ENCODE measurements around the gene COPE.
A peak's percentile ranks its signal among the peaks of the same experiment; 100 is the strongest.

COPE gene

GRCh38 chr19:18866800-18867123, 52.4 kb downstream of the COPE start:
- DNase-seq (ENCODE audit: low read depth), result no peak

DNA sequence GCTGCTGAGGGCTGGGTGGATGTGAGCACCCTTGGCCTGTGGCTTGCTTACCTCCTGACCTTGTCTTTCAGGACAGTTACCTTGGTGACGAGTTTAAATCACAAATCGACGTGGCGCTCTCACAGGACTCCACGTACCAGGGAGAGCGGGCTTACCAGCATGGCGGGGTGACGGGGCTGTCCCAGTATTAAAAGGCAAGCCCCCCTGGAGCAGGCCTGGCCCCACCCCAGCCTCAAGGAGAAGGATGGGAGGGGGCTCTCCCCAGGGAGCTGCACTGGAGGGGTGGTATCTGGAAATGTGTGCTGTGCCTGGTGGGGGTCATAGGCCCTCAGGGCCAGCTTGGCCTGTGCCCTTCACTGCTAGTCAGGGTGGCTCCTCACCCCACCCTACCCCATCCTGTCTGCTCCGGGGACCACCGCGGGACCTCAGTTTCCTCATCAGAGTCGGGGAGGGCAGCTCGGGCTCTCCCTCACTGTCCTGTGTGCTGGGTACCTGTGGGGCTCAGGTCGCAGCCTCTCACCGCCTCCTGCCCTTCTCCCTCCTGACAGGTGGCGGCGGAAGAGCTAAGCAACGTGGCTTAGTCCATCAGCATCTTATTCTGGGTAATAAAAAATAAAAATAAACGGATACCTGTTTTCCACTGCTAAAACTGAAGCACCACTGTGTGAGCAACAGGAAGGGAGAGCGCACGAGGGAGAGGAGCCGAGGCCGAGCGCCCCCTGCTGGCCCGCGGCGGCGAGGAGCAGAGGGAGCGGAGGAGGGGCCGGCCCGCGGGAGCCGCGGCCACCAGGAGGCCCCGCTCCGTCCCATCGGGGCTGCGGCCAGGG, 53.0 kb downstream of the COPE start:
- peak; percentile 40 for DNase-seq (ENCODE audit: low read depth)

DNA sequence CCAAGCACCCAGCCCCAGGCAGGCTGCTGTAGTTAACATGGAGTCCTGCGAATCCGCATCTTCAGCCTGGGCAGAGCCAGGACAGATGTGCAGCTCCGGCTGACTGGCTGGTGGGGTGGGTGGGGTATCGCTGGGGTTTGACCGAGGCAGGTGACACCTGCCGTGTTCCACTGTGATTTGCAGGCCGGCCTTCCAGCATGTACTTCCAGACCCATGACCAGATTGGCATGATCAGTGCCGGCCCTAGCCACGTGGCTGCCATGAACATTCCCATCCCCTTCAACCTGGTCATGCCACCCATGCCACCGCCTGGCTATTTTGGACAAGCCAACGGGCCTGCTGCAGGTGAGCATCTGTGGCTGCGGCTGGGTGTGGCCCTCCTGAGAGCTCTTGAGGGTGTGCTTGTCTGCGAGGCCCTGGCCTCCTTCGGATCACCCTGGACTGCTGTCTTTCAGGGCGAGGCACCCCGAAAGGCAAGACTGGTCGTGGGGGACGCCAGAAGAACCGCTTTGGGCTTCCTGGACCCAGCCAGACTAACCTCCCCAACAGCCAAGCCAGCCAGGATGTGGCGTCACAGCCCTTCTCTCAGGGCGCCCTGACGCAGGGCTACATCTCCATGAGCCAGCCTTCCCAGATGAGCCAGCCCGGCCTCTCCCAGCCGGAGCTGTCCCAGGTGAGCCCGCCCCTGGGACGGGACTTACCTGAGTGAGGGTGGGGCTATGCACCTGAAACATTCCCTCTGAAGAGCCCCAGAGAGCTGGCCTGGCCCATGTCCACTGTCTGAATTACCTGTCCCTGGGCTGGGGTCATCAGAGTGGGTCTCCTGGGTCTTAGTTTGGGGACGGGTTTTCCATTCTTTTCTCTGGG, 53.8 kb downstream of the COPE start:
- DNase-seq (ENCODE audit: low read depth), result no peak

DNA sequence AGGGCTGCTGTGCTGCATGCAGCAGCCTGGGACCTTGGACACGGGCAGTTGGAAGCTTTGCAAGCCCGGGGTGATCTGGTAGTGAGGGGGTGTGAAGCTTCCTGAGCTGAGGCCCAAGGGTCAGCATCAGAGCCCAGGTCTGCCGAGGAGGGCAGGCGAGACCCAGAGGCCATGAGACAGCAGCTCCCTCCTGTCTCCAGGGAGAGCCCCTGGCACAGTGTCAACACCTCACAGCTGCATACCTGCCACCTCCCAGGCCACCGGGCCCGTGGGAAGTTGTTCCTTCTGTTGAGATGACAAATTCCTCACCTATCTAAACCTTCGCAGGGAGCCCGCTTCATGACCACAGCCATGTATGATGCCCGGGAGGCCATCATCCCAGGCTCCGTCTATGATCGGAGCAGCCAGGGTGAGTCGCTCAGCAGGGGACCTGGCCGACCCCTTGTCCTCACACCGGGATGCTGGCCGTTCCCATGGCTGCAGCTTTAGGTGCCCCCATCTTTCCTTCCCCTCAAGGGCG, 55.3 kb downstream of the COPE start:
- DNase-seq (ENCODE audit: low read depth), result no peak

DNA sequence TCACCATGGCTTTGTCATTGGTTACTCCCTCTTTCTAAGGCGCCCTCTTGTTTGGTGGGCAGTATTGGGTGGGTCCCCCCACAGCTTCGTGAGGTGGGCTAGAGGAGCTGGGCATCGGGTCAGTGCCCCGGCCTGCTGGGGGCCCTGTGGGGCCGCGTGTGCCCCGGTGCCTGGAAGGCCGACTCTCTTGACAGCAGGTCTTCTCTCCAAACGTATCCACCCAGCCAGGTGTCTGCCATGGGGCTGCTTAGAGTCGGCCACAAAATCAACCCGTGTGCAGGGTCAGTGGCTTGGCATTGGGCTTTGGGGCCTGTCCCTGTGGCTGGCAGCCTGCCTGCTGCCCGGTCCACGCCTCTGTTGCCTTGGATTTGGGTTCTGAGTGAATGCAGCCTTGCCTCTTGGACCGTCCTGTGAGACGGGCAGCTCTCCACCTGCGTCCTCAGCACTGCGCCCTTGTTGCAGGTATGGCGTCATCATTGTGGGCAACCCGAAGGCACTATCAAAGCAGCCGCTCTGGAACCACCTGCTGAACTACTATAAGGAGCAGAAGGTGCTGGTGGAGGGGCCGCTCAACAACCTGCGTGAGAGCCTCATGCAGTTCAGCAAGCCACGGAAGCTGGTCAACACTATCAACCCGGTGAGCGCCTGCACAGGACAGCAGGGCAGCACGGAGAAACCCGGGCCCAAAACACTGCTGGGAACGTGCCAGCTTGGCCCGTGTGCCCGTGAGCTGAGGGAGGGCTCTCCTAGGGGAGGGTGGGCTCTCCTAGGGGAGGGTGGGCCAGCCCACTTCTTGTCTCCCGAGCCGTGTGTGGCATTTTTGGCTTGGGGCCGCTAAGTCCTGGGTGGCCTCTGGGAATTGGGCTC, 56.0 kb downstream of the COPE start:
- DNase-seq (ENCODE audit: low read depth), result no peak

- DNase-seq (ENCODE audit: low read depth), result no peak
Observed at GRCh38 chr19:18861917-18862316, 57.3 kb downstream of the COPE start.

GRCh38 chr19:18861235-18861634, 58.0 kb downstream of the COPE start:
- DNase-seq (ENCODE audit: low read depth), result no peak

- DNase-seq (ENCODE audit: low read depth), result no peak
Observed at GRCh38 chr19:18860725-18861124, 58.5 kb downstream of the COPE start.

GRCh38 chr19:18860302-18860700, 58.9 kb downstream of the COPE start:
- DNase-seq (ENCODE audit: low read depth), result no peak

DNA sequence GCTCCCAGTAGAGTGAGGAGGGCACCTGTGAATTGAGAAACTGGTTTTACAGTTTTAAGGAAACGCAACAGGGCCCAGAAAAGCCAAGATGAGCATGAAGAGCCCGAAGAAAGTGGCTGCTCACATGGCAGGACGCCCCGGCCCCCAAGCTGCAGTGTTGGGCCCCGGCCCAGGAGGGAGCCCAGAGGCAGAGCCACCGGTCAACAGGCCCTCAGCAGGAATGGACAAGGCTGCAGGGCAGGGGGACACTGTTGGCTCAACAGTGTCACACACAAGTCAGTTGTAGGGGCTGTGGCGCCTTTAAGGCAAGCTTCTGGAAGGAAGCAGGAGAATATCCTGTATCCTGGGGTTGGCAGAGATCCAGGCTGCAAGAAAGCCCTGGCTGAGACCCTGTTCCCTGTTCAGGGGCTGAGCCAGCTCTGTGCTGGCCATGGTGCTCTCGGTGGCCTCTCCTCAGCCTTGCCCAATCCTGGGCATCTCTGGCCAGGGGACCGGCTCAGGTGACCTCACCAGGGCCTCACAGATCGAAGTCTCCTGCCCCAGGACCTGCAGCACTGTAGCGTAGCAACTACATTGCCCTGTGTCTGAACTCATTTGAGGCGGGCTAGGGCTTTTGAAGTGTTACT, 59.4 kb downstream of the COPE start:
- no peak for DNase-seq (ENCODE audit: low read depth)

- DNase-seq (ENCODE audit: low read depth), result no peak
Observed at GRCh38 chr19:18858906-18859646, 60.1 kb downstream of the COPE start.

DNA sequence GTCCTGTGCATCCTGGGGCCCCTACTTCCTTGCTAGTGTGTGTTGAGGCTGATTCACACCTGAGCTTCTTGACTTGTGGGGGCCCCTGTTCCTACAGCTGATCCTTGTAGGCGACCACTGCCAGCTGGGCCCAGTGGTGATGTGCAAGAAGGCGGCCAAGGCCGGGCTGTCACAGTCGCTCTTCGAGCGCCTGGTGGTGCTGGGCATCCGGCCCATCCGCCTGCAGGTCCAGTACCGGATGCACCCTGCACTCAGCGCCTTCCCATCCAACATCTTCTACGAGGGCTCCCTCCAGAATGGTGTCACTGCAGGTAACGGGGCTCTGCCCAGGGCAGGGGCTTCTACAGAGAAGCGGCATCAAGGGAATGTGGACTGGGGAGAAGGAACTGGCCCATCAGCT, 62.0 kb downstream of the COPE start:
- DNase-seq (ENCODE audit: low read depth), result no peak

GRCh38 chr19:18856385-18857126, 62.6 kb downstream of the COPE start:
- no peak for DNase-seq (ENCODE audit: low read depth)

- no peak for DNase-seq (ENCODE audit: low read depth)
Observed at GRCh38 chr19:18855647-18856384, 63.4 kb downstream of the COPE start.

GRCh38 chr19:18854982-18855381, 64.2 kb downstream of the COPE start:
- no peak for DNase-seq (ENCODE audit: low read depth)

DNA sequence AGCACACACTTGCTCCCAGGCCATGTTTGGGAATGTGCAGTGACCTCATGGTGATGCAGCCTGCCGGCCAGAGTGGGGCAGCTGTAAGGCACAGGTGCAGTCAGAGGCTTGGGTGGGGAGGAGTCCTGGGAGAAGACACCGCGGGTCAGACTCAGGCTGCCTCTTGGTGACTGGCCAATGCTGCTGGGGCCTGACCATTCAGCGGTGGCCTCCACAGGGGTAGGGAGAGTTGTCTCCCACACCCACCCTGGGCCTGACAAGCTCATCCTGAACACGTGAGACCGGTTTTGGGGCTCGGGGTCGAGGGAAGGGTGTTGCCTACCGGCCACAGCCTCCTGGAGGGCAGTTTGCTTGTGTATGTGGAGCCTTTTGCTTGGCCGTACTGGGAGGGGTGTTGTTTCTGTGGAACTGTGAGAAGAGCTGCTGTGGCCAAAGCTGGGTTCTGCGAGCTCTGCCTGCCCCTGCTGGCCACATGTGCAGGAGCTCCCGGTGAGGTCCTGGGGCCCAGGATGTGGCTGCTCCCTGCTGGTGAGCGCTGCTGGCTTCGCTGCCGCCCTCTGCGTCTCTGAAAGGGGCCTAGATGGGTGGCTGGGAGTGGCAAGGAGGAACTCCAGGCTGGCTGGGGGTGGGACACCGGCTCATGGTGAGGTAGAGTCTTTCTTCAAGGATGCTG, 65.3 kb downstream of the COPE start:
- DNase-seq (ENCODE audit: low read depth), result no peak

- no peak for DNase-seq (ENCODE audit: low read depth)
Observed at GRCh38 chr19:18852648-18853047, 66.5 kb downstream of the COPE start.

DNA sequence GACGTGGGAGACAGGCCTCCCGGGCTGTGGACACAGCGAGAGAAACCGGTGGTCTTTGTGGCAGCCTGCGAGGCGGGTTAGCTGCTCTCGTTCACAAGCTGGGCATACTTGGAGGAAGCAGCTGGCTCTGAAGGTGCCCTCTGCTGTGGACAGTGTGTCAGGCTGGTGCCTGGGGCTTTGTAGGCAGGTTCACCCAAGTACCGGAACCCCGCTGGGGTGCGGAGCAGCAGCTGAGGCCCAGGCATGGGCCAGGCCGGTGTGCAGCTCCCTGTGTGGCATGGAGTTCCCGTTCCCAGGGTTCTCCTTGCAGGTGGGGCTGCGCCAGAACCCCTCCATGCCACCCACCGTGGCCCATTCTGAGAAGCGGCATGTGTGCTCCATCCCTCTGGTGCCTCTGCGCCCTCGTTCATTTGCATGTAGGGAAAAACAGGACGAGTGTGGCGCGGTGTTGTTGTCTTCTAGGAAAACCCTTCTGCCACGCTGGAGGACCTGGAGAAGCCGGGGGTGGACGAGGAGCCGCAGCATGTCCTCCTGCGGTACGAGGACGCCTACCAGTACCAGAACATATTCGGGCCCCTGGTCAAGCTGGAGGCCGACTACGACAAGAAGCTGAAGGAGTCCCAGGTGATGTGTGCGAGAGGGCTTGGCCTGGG, 67.4 kb downstream of the COPE start:
- DNase-seq (ENCODE audit: low read depth), result no peak

Measured in stimulated activated CD8-positive, alpha-beta memory T cell treated with anti-CD3 and anti-CD28 coated beads, Interleukin-4, amount 100 ng/mL, for 24 hours (primary cell).